ENCODE measurements around the gene PRTG. TPM values are rescaled to one million over a fixed set of nuclear protein-coding genes. Genes with fewer than 3 reads are reported as not detected.

PRTG gene
- polyA plus RNA-seq, 3 donors, result not detected

- Mint-ChIP-seq H3K27me3 (ENCODE audit: low read depth in 3 of 3) (peaks cover 43 to 63% (median 62%) of the 10 kb centered on the region in 3 donors), H3K27ac (no peak overlapping the region), H3K9me3 (peaks cover 4 to 21% (median 15%) of the 10 kb centered on the region in 7 donors), H3K4me1 (peaks cover 7% of the 10 kb centered on the region), H3K36me3 (peaks cover 4 to 6% of the 10 kb centered on the region in 2 donors), H3K4me3 (peak overlapping the region; percentile 73 to 89)
- intact Hi-C loops (cut with micrococcal nuclease), result no loop called here
- Histone ChIP-seq H3K9ac (ENCODE audit: insufficient read depth, low read length, poor library complexity, severe bottlenecking) (no peak overlapping the region), H3K27me3 (ENCODE audit: control insufficient read depth in 2 of 2, insufficient read depth in 2 of 2, low read length in 2 of 2) (peaks cover 59 to 74% of the 10 kb centered on the region in 2 donors), H3K79me2 (ENCODE audit: insufficient read depth, low read length) (no peaks in the 10 kb centered on the region), H3K4me2 (replicated peaks; ENCODE audit: extremely low read depth, low read length, poor library complexity, severe bottlenecking) (peak overlapping the region; percentile 79), H3K36me3 (replicated peaks in 1 of 2; ENCODE audit: control insufficient read depth in 1 of 2, insufficient read depth in 2 of 2, low read length in 2 of 2) (no peaks in the 10 kb centered on the region), H3K4me1 (ENCODE audit: control insufficient read depth in 1 of 2, insufficient read depth in 2 of 2, low read length in 2 of 2) (peaks cover 6 to 11% of the 10 kb centered on the region in 2 donors), H2AFZ (ENCODE audit: insufficient read depth, low read depth, low read length, poor library complexity, severe bottlenecking) (peak overlapping the region; percentile 68), H3K9me3 (replicated peaks in 1 of 2; ENCODE audit: control insufficient read depth in 1 of 2, insufficient read depth in 1 of 2, low read length in 2 of 2) (peaks cover 6 to 23% of the 10 kb centered on the region in 2 donors), H3K4me3 (replicated peaks in 1 of 3; ENCODE audit: low read depth in 2 of 3, low read length in 3 of 3) (peak overlapping the region in 2 of 3 experiments; percentile 27 to 65), H4K20me1 (ENCODE audit: insufficient read depth, low read length) (no peaks in the 10 kb centered on the region), H3K27ac (ENCODE audit: low read depth in 1 of 2, low read length in 2 of 2) (no peak overlapping the region)
- DNase-seq, result peak in 1 of 3 donors; percentile 3
- WGBS (ENCODE audit: insufficient coverage), result 2% methylated on average over 56 of the region's 65 CpGs
- no peak for TF ChIP-seq CTCF (IDR thresholded peaks at IDR 0.05)
These were observed 155.5 kb downstream of the PRTG start for GRCh38 chr15:55587321-55588069.

- Mint-ChIP-seq H3K36me3 (peaks cover 4 to 6% of the 10 kb centered on the region in 2 donors), H3K27me3 (ENCODE audit: low read depth in 3 of 3) (peaks cover 50 to 69% (median 65%) of the 10 kb centered on the region in 3 donors), H3K27ac (no peak overlapping the region), H3K9me3 (peaks cover 4 to 21% (median 15%) of the 10 kb centered on the region in 7 donors), H3K4me3 (no peak overlapping the region), H3K4me1 (peaks cover 7% of the 10 kb centered on the region)
- Histone ChIP-seq H3K4me1 (ENCODE audit: control insufficient read depth in 1 of 2, insufficient read depth in 2 of 2, low read length in 2 of 2) (peaks cover 6 to 11% of the 10 kb centered on the region in 2 donors), H3K9me3 (replicated peaks in 1 of 2; ENCODE audit: control insufficient read depth in 1 of 2, insufficient read depth in 1 of 2, low read length in 2 of 2) (peaks cover 6 to 23% of the 10 kb centered on the region in 2 donors), H3K4me2 (replicated peaks; ENCODE audit: extremely low read depth, low read length, poor library complexity, severe bottlenecking) (no peak overlapping the region), H4K20me1 (ENCODE audit: insufficient read depth, low read length) (no peaks in the 10 kb centered on the region), H3K36me3 (replicated peaks in 1 of 2; ENCODE audit: control insufficient read depth in 1 of 2, insufficient read depth in 2 of 2, low read length in 2 of 2) (no peaks in the 10 kb centered on the region), H3K79me2 (ENCODE audit: insufficient read depth, low read length) (no peaks in the 10 kb centered on the region), H3K4me3 (replicated peaks in 1 of 3; ENCODE audit: low read depth in 2 of 3, low read length in 3 of 3) (no peak overlapping the region), H3K9ac (ENCODE audit: insufficient read depth, low read length, poor library complexity, severe bottlenecking) (no peak overlapping the region), H3K27ac (ENCODE audit: low read depth in 1 of 2, low read length in 2 of 2) (no peak overlapping the region), H3K27me3 (ENCODE audit: control insufficient read depth in 2 of 2, insufficient read depth in 2 of 2, low read length in 2 of 2) (peaks cover 58 to 74% of the 10 kb centered on the region in 2 donors), H2AFZ (ENCODE audit: insufficient read depth, low read depth, low read length, poor library complexity, severe bottlenecking) (no peak overlapping the region)
- no peak for DNase-seq
- no peak for TF ChIP-seq CTCF (IDR thresholded peaks at IDR 0.05)
- intact Hi-C loops (cut with micrococcal nuclease), result no loop called here
- no CpG with 5 or more reads among the region's 3 CpGs for WGBS (ENCODE audit: insufficient coverage)
These were observed 156.1 kb downstream of the PRTG start for GRCh38 chr15:55586808-55587207.
